ENCODE data around the gene TSHZ3.

Gene TSHZ3

DNA sequence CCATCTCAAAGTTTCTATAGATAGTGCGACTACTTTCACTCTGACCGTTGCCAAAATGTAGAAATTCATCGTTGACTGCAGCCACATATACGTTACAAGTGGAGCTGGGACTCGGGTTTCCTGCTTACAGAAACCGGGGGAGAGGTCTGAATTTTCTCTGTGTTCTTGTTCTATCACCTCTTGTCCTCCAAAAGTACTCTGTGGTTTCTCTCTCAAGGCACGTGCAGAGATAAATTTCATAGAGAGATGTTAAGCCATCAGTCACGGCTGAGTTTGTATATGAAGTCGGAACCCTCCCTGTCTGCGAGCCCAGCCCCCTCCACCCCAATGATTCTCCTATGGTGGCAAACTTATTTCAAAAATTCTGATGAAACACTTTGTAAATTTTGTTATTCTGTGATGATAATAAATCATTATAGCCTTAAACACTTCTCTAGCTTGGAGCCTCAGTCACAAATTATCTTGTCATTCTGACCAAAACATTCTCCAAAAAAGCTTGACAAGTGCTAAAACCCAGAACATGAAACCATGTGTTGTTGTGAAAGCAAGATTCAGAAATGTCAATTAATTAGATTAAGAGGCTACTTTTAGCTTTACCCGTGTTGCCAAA, 87.5 kb downstream of the TSHZ3 start:
- no peak for DNase-seq

DNA sequence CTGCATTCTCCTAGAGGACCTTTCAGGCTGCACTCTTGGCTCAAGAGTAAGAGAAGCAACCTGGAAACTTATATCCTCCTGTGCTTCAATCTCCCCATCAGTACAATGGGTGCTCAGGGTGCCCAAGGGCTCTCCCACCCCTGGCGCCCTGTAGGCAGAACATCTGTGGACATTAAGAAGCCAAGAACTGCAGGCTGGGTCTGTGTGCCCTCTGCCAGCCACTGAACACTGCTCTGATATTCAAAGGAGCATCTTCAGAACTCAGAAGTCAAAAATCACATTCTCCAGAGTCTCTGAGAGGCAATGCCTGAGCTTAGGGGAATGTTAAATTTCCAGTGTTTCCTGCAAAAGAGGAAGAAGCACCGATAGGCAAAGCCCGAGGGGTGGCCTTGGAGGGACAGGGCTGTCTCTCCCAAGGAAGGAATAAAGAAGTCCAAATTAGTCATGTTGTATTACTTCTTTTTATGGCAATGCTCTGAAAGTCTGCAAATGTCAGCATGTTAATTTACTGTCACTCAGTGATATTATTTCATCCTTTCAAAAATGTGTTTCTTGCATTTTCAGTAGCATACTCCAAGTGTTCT, 88.1 kb downstream of the TSHZ3 start:
- DNase-seq = no peak

DNA sequence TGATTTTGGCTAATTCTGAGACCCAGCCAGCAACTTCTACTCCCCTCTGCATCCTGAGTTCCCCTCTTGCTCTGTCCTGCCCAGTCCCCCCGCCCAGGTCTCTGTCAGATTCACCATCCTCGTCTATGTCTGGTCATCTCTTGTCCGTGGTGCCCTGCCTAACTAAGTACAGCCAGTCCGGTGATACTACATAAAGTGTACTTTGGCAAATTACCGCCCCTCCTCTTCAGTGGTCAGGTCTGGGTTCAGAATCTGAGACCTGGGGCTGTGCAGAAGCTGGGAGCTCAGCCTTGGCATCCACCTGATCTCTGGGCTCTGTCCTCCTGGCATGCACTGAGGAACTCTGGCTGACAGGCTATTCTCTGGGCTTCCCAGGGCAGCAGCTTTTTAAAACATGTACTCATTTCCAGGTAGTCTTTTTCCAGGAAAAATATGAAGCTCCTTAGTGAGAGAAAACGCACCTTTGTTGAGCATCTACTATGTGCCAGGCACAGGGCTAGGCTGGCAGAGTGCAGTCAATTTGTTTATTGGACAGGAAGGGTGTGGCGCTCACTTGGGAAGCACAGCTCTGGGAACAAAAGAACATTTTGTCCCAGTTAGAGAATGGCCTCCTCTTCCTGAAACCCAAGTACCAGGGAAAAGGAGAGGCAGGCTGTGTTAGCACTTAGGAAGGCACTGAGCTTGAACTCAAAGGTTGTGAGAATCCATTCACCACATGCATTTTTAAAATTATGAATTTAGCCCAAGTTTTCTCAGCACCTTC, 88.9 kb downstream of the TSHZ3 start:
- DNase-seq = no peak

DNA sequence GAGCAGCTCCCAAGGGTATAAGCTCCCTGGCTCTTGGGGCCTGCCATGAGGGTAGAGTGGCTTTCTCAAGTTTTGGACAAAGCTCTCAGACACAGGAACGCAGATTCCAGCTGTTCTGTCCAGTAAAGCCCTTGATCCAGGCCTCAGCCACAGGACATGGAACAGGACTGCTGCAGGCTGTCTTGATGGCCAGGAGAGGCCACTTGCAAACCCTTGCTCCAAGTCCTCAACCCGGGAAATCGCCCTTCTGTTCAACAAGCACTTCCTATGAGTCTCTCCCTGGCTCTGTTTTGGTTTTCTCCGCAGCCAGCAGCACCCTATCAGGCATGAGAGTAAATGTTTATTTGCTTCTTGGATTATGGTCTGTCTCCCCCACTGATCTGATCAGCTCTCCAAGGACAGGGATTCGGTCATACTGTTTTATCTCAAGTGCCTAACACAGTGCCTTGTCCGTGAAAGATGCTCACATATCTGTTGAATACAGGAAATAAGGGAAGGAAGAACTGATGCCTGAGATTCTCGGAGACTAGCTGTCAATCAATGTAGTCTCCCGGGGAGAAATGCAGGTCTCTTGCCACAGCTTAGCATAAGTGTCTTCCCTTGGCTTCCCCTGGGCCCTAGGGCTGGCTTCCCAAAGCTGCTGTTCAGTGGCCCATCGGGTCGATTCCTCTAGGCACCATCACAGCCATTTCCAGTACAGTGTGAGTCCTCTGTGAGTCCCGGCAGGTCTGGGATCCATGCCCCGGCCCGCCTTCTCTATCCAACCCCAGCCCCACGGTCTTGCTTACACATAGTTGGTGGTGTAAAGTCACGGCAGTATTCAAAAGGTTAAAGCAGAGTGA, 90.8 kb downstream of the TSHZ3 start:
- no peak for DNase-seq

DNA sequence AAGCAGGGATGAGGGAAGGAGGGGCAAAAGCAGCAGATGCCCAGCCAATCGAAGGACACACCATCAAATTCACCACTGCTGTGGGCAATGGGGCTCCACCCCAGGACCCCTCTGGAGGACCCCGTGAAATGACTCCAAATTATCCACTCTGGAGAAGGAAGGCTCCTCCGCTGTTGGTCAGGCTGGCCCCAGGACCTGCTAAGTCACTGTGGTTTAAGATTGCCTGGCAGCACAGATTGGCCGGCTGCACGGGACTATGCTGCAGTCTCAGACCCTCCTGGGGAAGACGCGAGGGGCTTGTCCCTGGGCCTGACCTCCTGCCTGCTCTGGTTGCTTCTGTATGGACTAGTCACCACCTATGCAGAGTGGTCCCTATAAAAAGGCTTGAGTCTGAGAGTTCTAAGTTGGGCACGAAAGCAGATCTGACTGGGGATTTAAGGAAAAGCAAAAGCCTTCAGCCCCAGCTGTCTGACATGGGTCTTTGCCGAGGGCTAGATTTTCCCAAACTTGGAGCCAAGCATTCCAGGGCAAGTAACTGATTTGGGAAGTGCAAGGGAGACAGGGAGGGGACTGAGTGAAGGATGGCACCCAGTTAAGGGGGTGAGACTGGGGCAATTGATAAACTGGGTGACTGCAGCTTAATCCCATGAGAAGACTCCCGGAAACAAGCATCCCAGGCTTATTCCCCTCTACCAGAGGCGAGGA, 91.7 kb downstream of the TSHZ3 start:
- no peak for DNase-seq

DNA sequence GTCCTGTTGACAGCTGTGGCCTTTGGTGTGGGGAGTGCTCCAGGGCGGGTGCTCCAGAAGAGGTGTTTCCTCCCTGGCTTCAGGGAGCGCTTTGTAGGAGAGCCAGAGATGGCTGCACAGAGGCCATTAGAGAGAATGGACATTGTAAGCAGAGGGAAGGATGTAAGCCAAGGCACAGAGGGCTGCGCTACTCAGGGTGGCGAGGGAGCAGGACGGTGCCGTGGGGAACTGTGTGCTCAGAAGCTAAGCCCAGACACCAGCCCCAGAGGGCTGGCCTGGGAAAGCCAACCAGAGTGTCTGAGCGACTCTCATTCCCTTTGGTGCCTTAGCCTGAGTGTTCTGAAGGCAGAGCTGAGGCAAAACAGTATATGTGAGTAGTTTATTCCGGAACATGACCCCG, 92.2 kb downstream of the TSHZ3 start:
- no peak for DNase-seq

DNA sequence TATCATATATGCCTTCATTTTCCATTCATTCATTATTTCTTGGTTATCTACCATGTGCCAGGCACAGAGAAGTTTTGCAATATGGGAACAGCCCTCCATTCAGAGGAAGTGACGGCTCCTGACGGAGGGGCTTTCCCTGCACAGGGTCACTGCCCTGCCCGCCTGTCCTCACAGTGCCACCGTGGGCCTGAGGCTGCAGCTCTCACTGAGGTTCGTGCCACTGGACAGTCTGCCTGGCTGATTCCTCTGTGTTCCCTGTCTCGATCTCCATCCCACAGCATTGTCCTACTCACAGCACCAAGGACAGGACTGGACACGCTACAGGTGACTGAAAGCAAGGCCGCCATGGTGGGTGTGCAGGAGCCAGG, 92.7 kb downstream of the TSHZ3 start:
- DNase-seq = no peak

DNA sequence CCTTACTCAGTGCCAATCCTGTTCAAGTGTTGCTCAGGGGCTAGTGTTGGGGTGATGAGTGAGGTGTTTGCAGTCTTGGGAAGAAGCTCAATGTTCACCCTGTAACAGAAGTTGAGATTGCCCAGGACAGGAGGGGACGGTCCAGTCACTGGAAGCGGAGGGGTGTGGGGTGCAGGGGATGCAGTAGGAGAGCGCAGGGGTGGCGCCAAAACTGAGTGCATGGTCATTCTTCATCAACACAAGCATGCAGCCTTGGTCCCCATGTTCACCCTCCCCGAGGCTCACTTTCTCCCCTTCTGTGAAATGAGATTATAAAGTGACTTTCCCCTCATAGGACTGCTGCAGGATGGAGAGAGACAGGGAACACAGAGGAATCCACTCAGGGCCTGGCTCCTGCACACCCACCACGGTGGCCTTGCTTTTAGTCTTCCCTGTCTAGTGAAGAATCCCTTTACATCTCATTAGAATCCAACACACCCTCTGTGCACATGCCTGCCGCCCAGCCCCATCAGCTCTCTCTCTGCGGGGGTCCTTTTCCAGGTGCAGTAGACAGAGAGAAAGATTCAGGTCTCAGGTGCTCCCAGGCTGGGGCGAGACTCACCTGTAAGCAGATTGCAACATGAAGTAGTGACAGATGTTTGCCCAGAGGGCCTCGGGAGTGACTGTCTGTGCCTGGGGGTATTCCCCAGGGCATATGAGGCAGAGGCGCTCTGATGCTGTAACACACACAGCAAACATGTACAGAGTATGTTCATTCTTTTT, 93.2 kb downstream of the TSHZ3 start:
- DNase-seq = no peak

DNA sequence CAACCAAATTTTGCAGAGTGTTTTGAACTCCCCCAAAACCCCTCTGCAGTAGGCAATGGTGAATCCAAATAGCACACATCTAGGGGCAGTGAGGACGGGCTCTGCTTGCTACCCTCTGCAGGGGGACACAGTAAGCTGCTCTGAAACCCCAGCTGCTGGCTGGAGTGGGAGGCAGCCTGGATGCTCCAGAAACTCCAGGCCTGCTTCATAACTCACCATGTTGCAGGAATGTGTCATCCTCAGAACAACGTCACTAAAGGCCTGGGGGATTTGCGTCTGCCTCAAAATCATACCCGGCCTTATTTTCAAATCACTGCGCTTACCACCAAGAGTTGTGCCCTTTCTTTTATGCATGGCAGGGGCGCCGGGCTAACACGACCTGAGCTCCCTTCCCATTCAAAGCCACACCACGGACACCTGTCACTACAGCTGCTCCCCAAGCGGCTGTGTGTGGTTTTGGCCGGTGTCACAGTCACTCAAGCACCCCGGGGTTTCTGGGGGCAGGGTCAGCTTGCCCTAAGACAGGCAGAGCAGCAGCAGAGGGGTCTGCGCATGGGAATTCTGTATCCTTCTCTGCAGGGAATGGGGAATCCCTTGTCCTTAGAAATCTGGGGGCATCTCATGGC, 93.9 kb downstream of the TSHZ3 start:
- DNase-seq = no peak

DNA sequence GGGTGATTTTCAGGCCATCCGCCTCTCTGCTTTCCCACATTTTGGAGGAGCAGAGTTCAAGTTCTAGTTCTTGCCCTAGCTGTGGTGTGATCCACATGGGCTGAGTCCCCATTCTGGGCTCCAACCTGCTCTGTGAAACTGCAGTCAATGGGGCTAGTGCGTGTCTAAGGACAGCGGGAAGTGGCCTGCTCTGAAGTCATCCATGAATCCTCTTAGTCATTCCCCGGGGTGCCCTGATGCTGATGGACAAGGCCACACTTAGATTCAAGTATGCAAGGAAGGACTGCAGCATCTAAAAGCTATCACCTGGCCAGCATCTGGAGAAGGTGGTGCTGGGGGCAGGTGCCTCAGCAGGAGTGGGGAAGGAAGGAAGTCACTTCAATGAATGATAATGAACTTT, 94.6 kb downstream of the TSHZ3 start:
- no peak for DNase-seq

DNA sequence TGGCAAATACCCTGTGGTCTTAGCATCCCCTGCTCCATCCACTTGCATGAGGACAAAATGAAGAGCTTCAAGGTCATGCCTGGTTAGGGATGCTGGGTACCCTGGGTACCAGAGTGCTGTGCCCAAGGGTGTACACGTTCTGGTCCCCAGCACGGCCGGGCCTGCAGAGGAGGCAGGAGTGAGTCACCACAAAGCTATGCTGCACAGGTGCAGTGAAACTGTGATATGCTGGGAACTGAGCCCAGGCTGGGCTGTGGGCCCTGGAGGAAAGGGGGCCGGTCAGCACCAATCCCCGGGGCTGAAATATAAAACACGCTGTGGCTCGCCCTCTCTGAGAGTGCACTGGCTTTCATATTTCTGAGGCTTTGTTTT, 95.1 kb downstream of the TSHZ3 start:
- DNase-seq = no peak

DNA sequence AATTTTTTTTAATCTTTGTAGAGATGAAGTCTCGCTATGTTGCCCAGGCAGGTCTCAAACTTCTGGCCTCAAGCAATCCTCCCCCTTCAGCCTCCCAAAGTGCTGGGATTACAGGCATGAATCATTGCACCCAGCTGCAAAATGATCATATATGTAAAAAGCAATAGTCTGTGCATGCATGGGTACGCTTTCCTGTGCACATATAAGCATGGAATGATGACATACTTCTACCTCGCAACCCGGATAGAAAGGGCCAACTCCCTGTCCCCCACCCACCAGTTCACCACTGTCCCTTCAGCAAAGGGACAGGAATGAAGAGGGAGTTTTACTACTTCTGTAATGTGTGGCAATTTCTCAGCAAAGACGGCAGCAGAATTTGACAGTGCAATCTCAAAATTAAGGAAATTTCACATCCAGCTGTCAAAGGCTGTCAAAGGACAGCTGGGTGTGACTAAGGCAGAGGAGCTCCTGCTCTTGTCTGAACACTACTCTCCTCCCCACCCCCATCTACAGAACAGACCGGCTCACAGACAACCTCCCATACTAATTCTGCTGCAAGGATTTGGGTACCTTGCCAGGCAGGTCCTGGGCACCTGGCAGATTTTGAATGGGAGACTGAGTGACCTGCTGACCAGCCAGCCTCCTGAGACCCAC, 95.6 kb downstream of the TSHZ3 start:
- no peak for DNase-seq

DNA sequence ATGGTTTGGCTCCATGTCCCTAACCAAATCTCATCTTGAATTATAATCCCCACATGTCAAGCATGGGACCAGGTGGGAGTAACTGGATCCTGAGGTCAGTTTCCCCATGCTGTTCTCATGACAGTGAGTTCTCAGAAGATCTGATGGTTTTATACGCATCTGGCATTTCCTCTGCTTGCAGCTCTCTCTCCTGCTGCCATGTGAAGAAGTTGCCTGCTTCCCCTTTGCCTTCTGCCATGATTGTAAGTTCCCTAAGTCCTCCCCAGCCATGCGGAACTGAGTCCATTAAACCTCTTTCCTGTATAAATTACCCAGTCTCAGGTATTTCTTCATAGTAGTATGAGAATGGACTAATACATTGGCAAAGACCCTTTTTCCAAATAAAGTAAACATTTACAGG, 96.8 kb downstream of the TSHZ3 start:
- no peak for DNase-seq

DNA sequence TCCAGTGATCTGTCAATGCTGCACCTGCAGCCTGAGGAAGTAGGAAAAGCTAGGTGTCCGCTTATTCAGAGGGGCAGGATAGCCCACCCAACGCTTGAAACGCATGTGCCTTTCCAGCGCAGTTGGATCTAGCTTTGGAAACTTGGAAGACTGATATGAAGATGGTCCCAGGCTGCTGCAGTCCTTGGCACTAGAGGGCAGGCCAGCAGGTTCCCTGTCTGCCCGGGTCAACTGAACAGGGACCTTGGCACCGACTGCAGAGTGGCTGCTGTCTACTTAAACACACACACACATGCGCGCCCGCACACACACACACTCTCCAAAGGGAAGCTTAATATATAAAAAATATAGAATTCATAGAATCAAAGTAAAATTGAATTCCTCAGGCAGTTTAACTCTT, 100.0 kb downstream of the TSHZ3 start:
- DNase-seq = no peak

DNA sequence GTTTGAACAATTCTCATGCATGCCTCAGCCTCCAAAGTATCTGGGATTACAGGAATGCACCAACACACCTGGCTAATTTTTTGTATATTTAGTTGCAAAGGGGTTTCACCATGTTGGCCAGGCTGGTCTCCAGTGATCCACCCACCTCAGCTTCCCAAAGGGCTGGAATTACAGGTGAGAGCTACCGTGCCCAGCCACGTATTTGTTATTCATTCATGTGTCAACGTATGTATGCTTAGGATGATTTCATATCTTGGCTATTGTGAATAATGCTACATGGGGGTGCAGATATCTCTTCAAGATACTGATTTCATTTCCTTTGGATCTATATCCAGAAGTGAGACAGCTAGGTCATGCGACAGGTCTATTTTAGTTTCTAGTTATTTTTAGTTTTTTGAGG, 113.4 kb downstream of the TSHZ3 start:
- no peak for DNase-seq

DNA sequence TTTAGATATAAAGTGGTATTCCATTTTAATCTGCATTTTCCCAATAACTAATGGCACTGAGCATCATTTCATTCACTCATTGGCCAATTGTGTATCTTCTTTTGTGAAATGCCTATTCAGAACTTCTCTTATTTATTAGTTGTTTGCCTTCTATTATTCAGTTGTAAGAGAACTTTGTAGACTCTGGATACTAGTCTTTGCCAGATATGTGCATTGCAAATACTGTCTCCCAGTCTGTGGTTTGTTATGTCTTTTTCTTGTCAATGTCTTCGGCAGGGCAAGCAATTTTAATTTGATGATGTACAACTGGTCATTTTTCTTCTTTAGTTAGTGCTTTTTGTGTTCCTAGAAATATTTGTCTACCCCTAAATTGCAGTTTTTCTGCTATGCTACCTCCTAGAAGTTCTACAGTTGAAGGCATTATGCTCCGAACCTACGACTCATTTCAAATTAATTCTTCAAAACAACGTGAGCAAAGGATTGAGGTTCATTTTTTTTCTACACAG, 115.9 kb downstream of the TSHZ3 start:
- DNase-seq = no peak

DNA sequence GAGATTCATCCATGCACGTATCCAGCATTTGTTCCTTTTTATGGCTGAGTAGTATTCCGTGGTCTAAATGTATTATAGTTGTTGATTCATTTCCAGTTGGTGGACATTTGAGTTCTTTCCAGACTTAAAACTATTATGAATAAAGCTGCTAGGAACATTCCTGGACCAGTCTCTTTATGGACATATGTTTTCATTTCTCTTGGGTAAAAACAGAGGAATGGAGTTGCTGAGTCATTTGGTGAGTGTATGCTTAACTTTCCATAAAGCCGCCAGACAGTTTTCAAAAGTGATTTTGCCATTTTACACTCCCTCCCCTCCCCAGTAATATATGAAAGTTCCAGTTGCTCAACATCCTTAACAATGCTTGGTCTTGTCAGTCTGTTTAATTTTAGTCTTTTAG, 116.4 kb downstream of the TSHZ3 start:
- no peak for DNase-seq

DNA sequence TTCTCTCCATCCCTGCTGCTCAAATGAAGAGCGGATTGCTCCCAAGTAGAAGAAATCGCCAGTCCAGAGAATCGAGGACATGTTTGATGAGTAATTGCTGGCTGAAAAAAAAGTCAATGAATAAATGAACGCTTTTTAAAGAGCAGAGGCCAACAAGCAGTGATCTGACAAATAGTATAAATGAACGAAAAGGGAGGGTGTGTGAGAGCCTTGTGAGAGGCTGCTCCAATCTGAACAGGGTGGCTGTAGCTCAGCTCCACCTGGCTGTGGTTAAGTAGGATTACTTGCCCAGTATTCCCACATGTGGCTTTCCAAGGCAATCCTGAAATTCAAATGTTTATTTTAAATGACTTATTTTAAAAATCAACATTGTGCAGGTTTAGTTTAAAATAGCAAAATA, 117.1 kb downstream of the TSHZ3 start:
- DNase-seq = no peak

DNA sequence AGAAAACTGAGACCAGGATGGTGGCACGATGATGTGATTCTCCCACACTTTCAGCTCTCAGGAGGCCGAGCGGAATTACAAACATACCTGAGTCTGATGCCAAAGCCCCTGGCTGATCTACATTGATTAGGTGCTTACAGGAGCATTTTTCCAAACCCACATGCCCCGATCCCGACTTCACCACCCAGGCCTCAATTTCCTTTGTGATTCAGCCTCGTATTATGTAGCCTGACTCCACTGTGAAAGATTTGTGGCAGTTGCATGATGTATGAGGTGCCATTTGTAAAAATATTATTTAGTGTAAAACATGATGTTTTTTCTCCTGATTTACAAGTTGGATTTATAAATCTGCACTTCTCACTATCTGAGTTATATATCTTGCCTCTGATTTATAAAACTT, 118.0 kb downstream of the TSHZ3 start:
- no peak for DNase-seq

DNA sequence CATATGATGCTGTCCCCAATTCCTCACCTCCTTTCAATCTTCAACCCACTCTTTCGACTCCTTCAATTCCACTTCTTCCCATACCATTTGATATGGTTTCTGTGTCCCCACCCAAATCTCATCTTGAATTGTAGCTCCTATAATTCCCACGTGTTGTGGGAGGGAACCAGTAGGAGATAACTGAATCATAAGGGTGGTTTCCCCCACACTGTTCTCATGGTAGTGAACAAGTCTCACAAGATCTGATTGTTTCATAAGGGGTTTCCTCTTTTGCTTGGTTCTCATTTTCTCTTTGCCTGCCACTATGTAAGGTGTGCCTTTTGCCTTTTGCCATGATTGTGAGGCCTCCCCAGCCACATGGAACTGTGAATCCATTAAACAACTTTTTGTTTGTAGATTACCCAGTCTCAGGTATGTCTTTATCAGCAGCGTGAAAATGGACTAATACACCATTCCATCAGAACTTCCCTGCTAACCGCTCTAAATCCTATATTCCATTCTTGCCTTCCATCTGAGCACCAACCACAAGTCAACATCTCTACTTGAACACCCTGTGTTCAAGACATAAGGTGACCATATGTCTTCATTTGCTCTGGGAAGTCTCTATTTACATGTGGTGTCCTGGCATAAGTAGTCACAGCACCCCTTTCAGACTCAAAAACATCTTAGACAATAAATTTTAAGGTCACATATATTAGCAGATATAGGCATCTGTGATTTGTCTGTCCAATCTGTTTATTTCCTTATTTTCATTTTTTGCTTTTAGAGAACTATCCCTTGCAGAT, 122.9 kb downstream of the TSHZ3 start:
- DNase-seq = no peak
